H1 (cell line): ENCODE data around the gene BLCAP. TPM values are rescaled to one million over a fixed set of nuclear protein-coding genes. Genes with fewer than 3 reads are reported as not detected.

Source experiments
- CTCF ChIA-PET: fragments of 300-600 bp; sonication (Branson Sonifier 250); formaldehyde crosslinking; loops from one replicate; lab custom pipeline; 2021; ENCODE audit not compliant: partially characterized antibody; lab: Charles Lee
- POLR2A ChIA-PET: fragments of 300-600 bp; sonication (Branson Sonifier 250); formaldehyde crosslinking; loops from one replicate; lab custom pipeline; 2021; ENCODE audit warnings: inconsistent platforms; ENCODE audit not compliant: partially characterized antibody; lab: Charles Lee
- DNase-seq, 2 experiments: peaks; one replicate each; pipeline versions ENCODE4 v3.0.0 to v3.0.0-alpha.2; 2010 to 2022; ENCODE audit warnings: low spot score in 2 of 2, low read depth in 1 of 2, mixed read lengths in 1 of 2
- FAIRE-seq: peaks from 2 replicates; lab custom pipeline; 2011; peaks lifted over from hg19 to GRCh38; lab: Jason Lieb, UNC
- H2AFZ ChIP-seq: 2 replicates; pipeline ENCODE4 v1.8.1; 2012; ENCODE audit warnings: low read length, inconsistent platforms
- H2AK5ac ChIP-seq: 2 replicates; pipeline ENCODE4 v1.6.1; 2013; ENCODE audit warnings: low read depth, low read length
- H2BK120ac ChIP-seq: replicated peaks from 2 replicates; pipeline ENCODE3; 2013; ENCODE audit warnings: low read depth, low read length, inconsistent platforms
- H2BK12ac ChIP-seq: 2 replicates; pipeline ENCODE4 v1.6.1; 2013; ENCODE audit warnings: low read depth, low read length
- H2BK15ac ChIP-seq: 2 replicates; pipeline ENCODE4 v1.6.1; 2013; ENCODE audit warnings: low read length
- H2BK20ac ChIP-seq: 2 replicates; pipeline ENCODE4 v1.6.1; 2013; ENCODE audit warnings: low read length
- H2BK5ac ChIP-seq: 2 replicates; pipeline ENCODE4 v1.6.1; 2013; ENCODE audit warnings: low read depth, low read length
- H3K14ac ChIP-seq: 2 replicates; pipeline ENCODE4 v1.6.1; 2013; ENCODE audit warnings: inconsistent platforms; ENCODE audit not compliant: insufficient read length
- H3K18ac ChIP-seq: 2 replicates; pipeline ENCODE4 v1.6.1; 2013; ENCODE audit warnings: low read length; ENCODE audit errors: extremely low read depth
- H3K23ac ChIP-seq: 2 replicates; pipeline ENCODE4 v1.6.1; 2013; ENCODE audit warnings: inconsistent platforms; ENCODE audit not compliant: insufficient read length
- H3K23me2 ChIP-seq: 2 replicates; pipeline ENCODE4 v1.6.1; 2013; ENCODE audit warnings: low read depth, low read length
- H3K27ac ChIP-seq: 2 replicates; pipeline ENCODE4 v1.6.1; 2011; ENCODE audit warnings: low read depth, low read length, inconsistent platforms
- H3K27me3 ChIP-seq, 4 experiments: replicated peaks in 1 of 4; 1 replicate in 1 of 4; 2 replicates in 3 of 4; pipeline versions ENCODE4 v1.6.1 to v1.8.1; 2011 to 2013; ENCODE audit warnings: low read length in 3 of 4, mild to moderate bottlenecking in 3 of 4, inconsistent platforms in 2 of 4, mixed read lengths in 2 of 4, moderate library complexity in 1 of 4; ENCODE audit not compliant: control insufficient read depth in 3 of 4, insufficient read depth in 3 of 4; ENCODE audit errors: extremely low read depth in 1 of 4
- H3K36me3 ChIP-seq, 4 experiments: 2 replicates each; pipeline versions ENCODE4 v1.6.1 to v1.8.1; 2011 to 2013; ENCODE audit warnings: mild to moderate bottlenecking in 4 of 4, low read length in 3 of 4, moderate library complexity in 2 of 4, control low read depth in 1 of 4, inconsistent platforms in 1 of 4; ENCODE audit not compliant: insufficient read depth in 4 of 4, control insufficient read depth in 2 of 4
- H3K4ac ChIP-seq: replicated peaks from 2 replicates; pipeline ENCODE3; 2013; ENCODE audit warnings: low read length, low read depth, mixed read lengths, inconsistent platforms; ENCODE audit not compliant: insufficient read length
- H3K4me1 ChIP-seq, 4 experiments: replicated peaks in 1 of 4; 1 replicate in 1 of 4; 2 replicates in 3 of 4; pipeline versions ENCODE4 v1.6.1 to v1.8.1; 2011 to 2013; ENCODE audit warnings: low read length in 3 of 4, inconsistent platforms in 2 of 4, mixed read lengths in 1 of 4; ENCODE audit not compliant: insufficient read depth in 4 of 4, control insufficient read depth in 3 of 4
- H3K4me2 ChIP-seq, 2 experiments: 2 replicates each; pipeline versions ENCODE4 v1.6.1 to v1.8.1; 2011 to 2013; ENCODE audit warnings: low read depth in 2 of 2, low read length in 2 of 2, control low read depth in 1 of 2, inconsistent platforms in 1 of 2, mild to moderate bottlenecking in 1 of 2; ENCODE audit not compliant: insufficient read depth in 1 of 2
- H3K4me3 ChIP-seq, 4 experiments: fragments of 200-600, 300-600 bp in 1 of 4; sonication (generic), shearing (Covaris generic), sonication (Bioruptor Twin) in 1 of 4; 2 replicates each; pipeline versions ENCODE4 v1.5.1 to v1.8.1; 2011 to 2016; ENCODE audit warnings: low read length in 4 of 4, low read depth in 3 of 4, control low read depth in 2 of 4, inconsistent platforms in 2 of 4, mild to moderate bottlenecking in 2 of 4, mixed read lengths in 1 of 4, moderate library complexity in 1 of 4; ENCODE audit not compliant: insufficient read depth in 2 of 4; ENCODE audit errors: extremely low read depth in 1 of 4
- H3K56ac ChIP-seq: replicated peaks from 2 replicates; pipeline ENCODE3; 2013; ENCODE audit warnings: low read depth, mild to moderate bottlenecking, mixed read lengths, low read length, inconsistent platforms; ENCODE audit not compliant: insufficient read length
- H3K79me1 ChIP-seq: 2 replicates; pipeline ENCODE4 v1.6.1; 2013; ENCODE audit warnings: low read depth, low read length, control low read depth
- H3K79me2 ChIP-seq, 2 experiments: 2 replicates each; pipeline versions ENCODE4 v1.6.1 to v1.8.1; 2012 to 2013; ENCODE audit warnings: low read length in 2 of 2, mild to moderate bottlenecking in 2 of 2, inconsistent platforms in 1 of 2; ENCODE audit not compliant: insufficient read depth in 2 of 2, control insufficient read depth in 1 of 2
- H3K9ac ChIP-seq, 4 experiments: replicated peaks in 1 of 4; 1 replicate in 1 of 4; 2 replicates in 3 of 4; pipeline versions ENCODE4 v1.6.1 to v1.8.1; 2011 to 2013; ENCODE audit warnings: low read depth in 3 of 4, low read length in 3 of 4, control low read depth in 2 of 4, mild to moderate bottlenecking in 2 of 4, moderate library complexity in 2 of 4, inconsistent platforms in 1 of 4; ENCODE audit errors: extremely low read depth in 1 of 4
- H3K9me3 ChIP-seq, 2 experiments: 2 replicates each; pipeline versions ENCODE4 v1.6.1 to v1.8.1; 2012 to 2013; ENCODE audit warnings: mild to moderate bottlenecking in 2 of 2, moderate library complexity in 2 of 2, control low read depth in 1 of 2, inconsistent platforms in 1 of 2, low read depth in 1 of 2, low read length in 1 of 2, mixed read lengths in 1 of 2; ENCODE audit not compliant: insufficient read depth in 2 of 2
- H4K20me1 ChIP-seq, 2 experiments: replicated peaks in 1 of 2; 2 replicates each; pipeline versions ENCODE3 to v1.8.1; 2011 to 2013; ENCODE audit warnings: inconsistent platforms in 2 of 2, low read length in 2 of 2, mild to moderate bottlenecking in 1 of 2; ENCODE audit not compliant: insufficient read depth in 2 of 2, control insufficient read depth in 1 of 2
- H4K5ac ChIP-seq: 2 replicates; pipeline ENCODE4 v1.6.1; 2013; ENCODE audit warnings: low read length, low read depth, mixed read lengths, inconsistent platforms; ENCODE audit not compliant: insufficient read length
- H4K8ac ChIP-seq: 2 replicates; pipeline ENCODE4 v1.8.0; 2013; ENCODE audit warnings: mild to moderate bottlenecking, moderate library complexity, low read length, inconsistent platforms; ENCODE audit not compliant: insufficient read depth; ENCODE audit errors: extremely low read depth
- H4K91ac ChIP-seq: replicated peaks from 2 replicates; pipeline ENCODE3; 2013; ENCODE audit warnings: low read length, mixed read lengths, inconsistent platforms; ENCODE audit not compliant: insufficient read length
- ATF2 ChIP-seq: IDR thresholded peaks from 2 replicates; pipeline ENCODE4 v1.6.1; 2012; ENCODE audit warnings: low read length, inconsistent platforms
- WGBS, 2 experiments: shearing (Covaris generic) in 1 of 2; methylation state at CpG; one replicate each; pipeline versions ENCODE4 v1.1.6 to v1.1.7; 2013 to 2015; ENCODE audit warnings: low lambda C conversion rate in 2 of 2, mixed read lengths in 2 of 2, inconsistent platforms in 1 of 2, low coverage in 1 of 2, missing lambda C conversion rate in 1 of 2; ENCODE audit not compliant: insufficient replicate concordance in 2 of 2, insufficient coverage in 1 of 2, insufficient read length in 1 of 2; ENCODE audit errors: extremely low coverage in 1 of 2, missing lambda C conversion rate in 1 of 2; 5-methylcytosine and 5-hydroxymethylcytosine counted together
- polyA plus RNA-seq, 7 experiments: library from polyadenylated mRNA; depleted of rRNA in 3 of 7; stranded (reverse) in 5 of 7; unstranded in 2 of 7; fragments of >200 nt in 5 of 7; fragments of 200-250 nt in 2 of 7; gene quantifications; 1 replicate in 5 of 7; 2 replicates in 1 of 7; 4 replicates in 1 of 7; pipeline versions ENCODE4 v1.2.1 to v1.2.3, GENCODE V29; 2011 to 2013; ENCODE audit warnings: missing spikeins in 2 of 7, mixed read lengths in 2 of 7
- total RNA-seq: library from RNA; stranded (reverse); fragmentation: NEBNext Ultra II Directional; extraction: Animal tissue kit (Norgen Biotek cat#: 25700); gene quantifications from 2 replicates; pipeline ENCODE4 v1.2.1, GENCODE V29; 2021

Gene BLCAP
- total and polyA plus RNA-seq, 2 of the 8 experiments (the other 6 are each of a cell fraction or from before 2014, with no cell fraction given), result 60.3 to 72.2 TPM

- no peaks in the 10 kb centered on the region for H3K9me3 ChIP-seq
- no peaks in the 10 kb centered on the region for H3K23me2 ChIP-seq
- H3K4me3 ChIP-seq, result no peak overlapping the region
- H3K18ac ChIP-seq, result no peak overlapping the region
- peaks cover 7 to 15% (median 10%) of the 10 kb centered on the region in 4 experiments; a peak in 6 of 7 replicates for H3K4me1 ChIP-seq
- no peak overlapping the region for H2BK20ac ChIP-seq
- no peak overlapping the region for H3K9ac ChIP-seq
- no peak for TF ChIP-seq ATF2
- no peak overlapping the region for H2BK120ac ChIP-seq
- no peak overlapping the region for H3K56ac ChIP-seq
- H3K23ac ChIP-seq, result no peak overlapping the region
- no peak overlapping the region for H2BK15ac ChIP-seq
- no peak for FAIRE-seq
- CTCF ChIA-PET, result interaction anchor here (0.8 to 2.5 kb wide), 3 partner anchors 78 to 108 kb away, joined by 3 to 11 read pairs (median 9); no protein-coding TSS in a partner anchor
- H3K79me2 ChIP-seq, result no peaks in the 10 kb centered on the region
- H3K4me2 ChIP-seq, result no peak overlapping the region; a peak in 1 of 4 replicates
- H2AFZ ChIP-seq, result no peak overlapping the region
- H3K36me3 ChIP-seq, result peaks cover 0 to 6% (median 2%) of the 10 kb centered on the region in 4 experiments; a peak in 2 of 8 replicates
- 0 out of 2 replicates have a peak overlapping the region, but pooled peaks have one; percentile 28 for H2BK5ac ChIP-seq
- no peak overlapping the region for H3K27ac ChIP-seq
- POLR2A ChIA-PET, result interaction anchor here (0.6 to 11.2 kb wide), 7 partner anchors 11 to 133 kb away, joined by 3 to 116 read pairs (median 4); partner anchors contain the start of gene NNAT
- peak overlapping the region; percentile 56; the same call in 1 of the 2 replicates for H2AK5ac ChIP-seq
- peaks cover 3% of the 10 kb centered on the region; the same call in 1 of the 2 replicates for H3K79me1 ChIP-seq
- no peak overlapping the region for H4K5ac ChIP-seq
- H3K27me3 ChIP-seq, result no peaks in the 10 kb centered on the region
- no peak for DNase-seq
- no peak overlapping the region for H3K4ac ChIP-seq
- WGBS, 2 experiments, result 62% methylated on average over 3 of the region's 3 CpGs; no CpG with 5 or more reads in 1 of the 2 experiments
- no peak overlapping the region for H2BK12ac ChIP-seq
- H3K14ac ChIP-seq, result no peak overlapping the region
- peaks cover 0 to 4% of the 10 kb centered on the region in 2 experiments for H4K20me1 ChIP-seq
- H4K91ac ChIP-seq, result no peak overlapping the region
- H4K8ac ChIP-seq, result no peak overlapping the region
Measured at GRCh38 chr20:37504404-37505096, 23.1 kb downstream of the BLCAP start.
